Keratinocyte (primary cell): ENCODE results near the gene DNTTIP2.

Experiments
- CTCF ChIP-seq, 3 experiments: IDR thresholded peaks in 1 of 3; conservative IDR thresholded peaks in 1 of 3; optimal IDR thresholded peaks in 1 of 3; 2 replicates in 2 of 3; 3 replicates in 1 of 3; pipeline versions ENCODE3 to v1.5.1; 2011; ENCODE audit warnings: low read length in 3 of 3, mild to moderate bottlenecking in 3 of 3, moderate library complexity in 2 of 3, control low read depth in 1 of 3, inconsistent platforms in 1 of 3; ENCODE audit not compliant: insufficient read depth in 2 of 3; ENCODE audit errors: extremely low read depth in 1 of 3
- EZH2 ChIP-seq: IDR thresholded peaks from one replicate; pipeline ENCODE4 v1.6.1; 2012; ENCODE audit warnings: inconsistent platforms, mild to moderate bottlenecking, low read length, moderate library complexity

GRCh38 chr1:93910305-93910704 is 31.3 kb upstream of the DNTTIP2 start:
- TF ChIP-seq CTCF (optimal IDR thresholded peaks at IDR 0.05 in 1 of 3, IDR thresholded peaks at IDR 0.05 in 1 of 3, conservative IDR thresholded peaks at IDR 0.05 in 1 of 3; ENCODE audit: extremely low read depth in 1 of 3, insufficient read depth in 2 of 3, low read length in 3 of 3) (no peak), EZH2 (no peak)
